ENCODE results near the gene OBSL1. TPM values are rescaled to one million over a fixed set of nuclear protein-coding genes. Genes with fewer than 3 reads are reported as not detected.

Gene OBSL1
- total and polyA plus RNA-seq, 2 experiments from 2014 or later: 13.8 to 68.7 TPM

DNA sequence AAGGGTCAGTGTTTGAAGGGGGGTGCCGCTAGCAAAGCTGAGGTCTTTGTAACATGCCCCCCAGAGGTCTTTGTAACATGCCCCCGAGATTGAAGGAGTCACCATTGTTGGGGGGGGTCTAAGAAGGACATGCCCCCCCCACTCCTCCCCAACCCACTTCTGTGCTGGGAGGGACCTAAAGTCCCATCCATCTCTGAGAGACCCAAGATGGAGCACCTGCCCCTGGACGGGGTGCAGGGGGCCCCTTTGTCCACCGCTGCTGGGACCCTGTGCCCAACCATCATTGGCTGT, 63.0 kb downstream of the OBSL1 start:
- no peaks in the 10 kb centered on the region for H4K20me1 ChIP-seq (ENCODE audit: insufficient read depth)
- 56 to 71% methylated on average over 3 to 4 of the region's 4 CpGs for WGBS, 2 experiments (ENCODE audit: low coverage in 1 of 2, low lambda C conversion rate in 2 of 2, missing lambda C conversion rate in 2 of 2)
- DNase-seq: no peak
- H2AFZ ChIP-seq: no peak overlapping the region
- H3K4me3 ChIP-seq: no peak overlapping the region
- H3K36me3 ChIP-seq (ENCODE audit: low read depth): peaks cover 3% of the 10 kb centered on the region; the same call in 1 of the 2 replicates
- H3K9me3 ChIP-seq (ENCODE audit: low read depth): no peaks in the 10 kb centered on the region
- peaks cover 13% of the 10 kb centered on the region for H3K4me1 ChIP-seq (ENCODE audit: insufficient read depth)
- H3K79me2 ChIP-seq (ENCODE audit: insufficient read depth): no peaks in the 10 kb centered on the region
- H3K27me3 ChIP-seq (replicated peaks; ENCODE audit: insufficient read depth): peaks cover 8% of the 10 kb centered on the region
- H3K4me2 ChIP-seq (ENCODE audit: unreplicated experiment): no peak overlapping the region
- H3K9ac ChIP-seq: no peak overlapping the region
- H3K9me2 ChIP-seq (ENCODE audit: insufficient read depth): no peaks in the 10 kb centered on the region
- H3F3A ChIP-seq (ENCODE audit: insufficient read depth): no peaks in the 10 kb centered on the region
- H3K27ac ChIP-seq: no peak overlapping the region
- TF ChIP-seq EZH2 (IDR thresholded peaks at IDR 0.05; ENCODE audit: insufficient read depth, poor library complexity, severe bottlenecking) (no peak), EZH2phosphoT487 (IDR thresholded peaks at IDR 0.05; ENCODE audit: insufficient read depth, low read depth) (no peak)
- in situ Hi-C loops (cut with MboI): no loop called here

DNA sequence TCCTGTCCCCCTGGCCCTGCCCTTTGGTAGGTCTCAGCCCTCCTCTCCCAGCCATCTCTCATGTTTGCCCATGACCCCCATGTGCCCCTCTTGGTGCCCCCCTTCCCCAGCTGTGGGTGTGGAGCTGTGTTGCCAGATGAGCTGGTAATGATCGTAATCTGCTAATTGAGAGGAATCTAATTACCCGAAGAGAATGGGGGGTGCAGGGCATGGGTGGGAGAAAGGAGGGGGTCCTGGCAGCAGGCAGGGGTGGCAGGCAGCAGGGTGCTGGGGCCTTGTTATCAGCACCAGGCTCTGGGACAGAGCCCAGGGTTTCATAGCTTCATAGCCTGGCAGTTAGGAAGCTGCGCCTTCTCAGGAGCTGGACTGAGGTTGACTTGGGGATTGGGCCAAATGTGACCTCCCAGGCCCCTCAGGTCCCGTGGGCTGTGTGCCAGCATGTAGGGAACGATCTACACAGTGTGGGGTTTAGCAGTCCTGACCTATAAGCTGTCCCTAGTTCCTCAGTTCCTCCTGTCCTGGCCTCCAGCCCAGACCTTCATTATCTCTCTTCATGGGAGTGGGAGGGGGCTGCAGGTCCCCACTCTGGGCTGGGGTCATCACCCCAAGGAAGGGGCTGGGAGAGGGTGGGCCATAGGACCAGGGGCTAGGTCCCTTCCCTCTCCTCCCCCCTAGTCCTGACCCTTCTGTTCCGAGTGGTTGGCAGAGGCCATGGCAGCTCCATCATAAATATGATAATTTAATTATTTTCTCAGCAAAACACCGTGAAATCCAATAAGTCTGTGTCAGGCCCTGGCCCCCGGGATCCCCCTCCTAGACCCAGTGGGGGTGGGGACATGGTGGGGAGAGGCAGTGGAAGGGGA, 63.5 kb downstream of the OBSL1 start:
- in situ Hi-C loops (cut with MboI): no loop called here

DNA sequence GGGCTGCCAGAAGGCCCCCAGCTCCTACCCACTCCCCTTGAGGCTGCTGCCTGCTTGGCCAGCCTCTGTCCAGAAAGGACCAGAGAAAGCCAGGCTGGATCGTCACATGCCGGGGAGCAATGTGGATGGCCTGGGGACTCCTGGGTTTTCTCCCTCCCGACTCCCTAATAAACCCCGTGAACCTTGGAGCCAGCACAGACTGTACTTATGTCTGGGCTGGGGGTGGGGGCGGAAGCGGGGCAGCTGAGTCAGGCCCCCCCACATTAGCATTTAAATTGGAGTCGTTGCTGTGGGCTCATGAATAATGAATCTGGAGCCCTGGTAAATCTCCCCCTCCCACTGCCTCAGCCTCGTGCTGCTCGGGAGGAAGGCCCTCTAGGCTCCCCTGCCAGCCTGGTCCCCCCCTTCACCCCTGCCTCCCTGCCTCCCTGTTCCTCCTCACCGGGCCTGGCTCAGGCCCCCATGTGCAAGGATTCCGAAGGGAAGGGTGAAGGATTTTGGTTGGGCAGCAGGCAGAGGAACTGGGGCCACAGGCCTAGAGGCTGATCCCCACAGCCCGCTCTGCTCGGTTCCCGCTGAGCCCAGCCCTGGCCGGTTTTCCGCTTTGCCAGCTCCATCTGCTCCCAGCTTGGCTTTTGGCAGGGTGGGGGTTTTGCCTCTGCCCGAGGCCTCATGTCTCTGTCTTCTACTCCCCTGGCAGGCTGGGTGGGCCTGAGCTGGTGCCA, 64.4 kb downstream of the OBSL1 start:
- no peaks in the 10 kb centered on the region for H4K20me1 ChIP-seq (ENCODE audit: insufficient read depth)
- in situ Hi-C loops (cut with MboI): no loop called here
- TF ChIP-seq EZH2 (IDR thresholded peaks at IDR 0.05; ENCODE audit: insufficient read depth, poor library complexity, severe bottlenecking): no peak
- TF ChIP-seq EZH2phosphoT487 (IDR thresholded peaks at IDR 0.05; ENCODE audit: insufficient read depth, low read depth): no peak
- no peak overlapping the region for H3K4me3 ChIP-seq
- H3K9me3 ChIP-seq (ENCODE audit: low read depth): no peaks in the 10 kb centered on the region
- WGBS, 2 experiments (ENCODE audit: low coverage in 1 of 2, low lambda C conversion rate in 2 of 2, missing lambda C conversion rate in 2 of 2): 64 to 66% methylated on average over 14 to 17 of the region's 17 CpGs
- no peak overlapping the region for H3K4me2 ChIP-seq (ENCODE audit: unreplicated experiment)
- H3F3A ChIP-seq (ENCODE audit: insufficient read depth): no peaks in the 10 kb centered on the region
- no peak overlapping the region for H2AFZ ChIP-seq
- H3K9me2 ChIP-seq (ENCODE audit: insufficient read depth): no peaks in the 10 kb centered on the region
- peaks cover 4% of the 10 kb centered on the region; the same call in 1 of the 2 replicates for H3K36me3 ChIP-seq (ENCODE audit: low read depth)
- no peak for DNase-seq
- peaks cover 13% of the 10 kb centered on the region for H3K4me1 ChIP-seq (ENCODE audit: insufficient read depth)
- H3K79me2 ChIP-seq (ENCODE audit: insufficient read depth): no peaks in the 10 kb centered on the region
- no peaks in the 10 kb centered on the region; the same call in 1 of the 2 replicates for H3K27me3 ChIP-seq (replicated peaks; ENCODE audit: insufficient read depth)
- no peak overlapping the region for H3K9ac ChIP-seq
- H3K27ac ChIP-seq: no peak overlapping the region

More for the DNA sequence above, 63.5 kb downstream of the OBSL1 start:
- no peaks in the 10 kb centered on the region for H3K9me2 ChIP-seq (ENCODE audit: insufficient read depth)
- H4K20me1 ChIP-seq (ENCODE audit: insufficient read depth): no peaks in the 10 kb centered on the region
- 35 to 41% methylated on average over 8 of the region's 8 CpGs for WGBS, 2 experiments (ENCODE audit: low coverage in 1 of 2, low lambda C conversion rate in 2 of 2, missing lambda C conversion rate in 2 of 2)
- peak; percentile 40 for DNase-seq
- no peaks in the 10 kb centered on the region for H3K9me3 ChIP-seq (ENCODE audit: low read depth)
- H3K27me3 ChIP-seq (replicated peaks; ENCODE audit: insufficient read depth): peaks cover 2% of the 10 kb centered on the region; the same call in 1 of the 2 replicates
- TF ChIP-seq EZH2 (IDR thresholded peaks at IDR 0.05; ENCODE audit: insufficient read depth, poor library complexity, severe bottlenecking) (no peak), EZH2phosphoT487 (IDR thresholded peaks at IDR 0.05; ENCODE audit: insufficient read depth, low read depth) (no peak)
- H3F3A ChIP-seq (ENCODE audit: insufficient read depth): no peaks in the 10 kb centered on the region
- H3K79me2 ChIP-seq (ENCODE audit: insufficient read depth): no peaks in the 10 kb centered on the region
- H2AFZ ChIP-seq: no peak overlapping the region
- H3K27ac ChIP-seq: no peak overlapping the region
- no peak overlapping the region for H3K9ac ChIP-seq
- H3K4me2 ChIP-seq (ENCODE audit: unreplicated experiment): no peak overlapping the region
- peaks cover 4% of the 10 kb centered on the region; the same call in 1 of the 2 replicates for H3K36me3 ChIP-seq (ENCODE audit: low read depth)
- no peak overlapping the region for H3K4me3 ChIP-seq
- H3K4me1 ChIP-seq (ENCODE audit: insufficient read depth): peaks cover 13% of the 10 kb centered on the region

DNA sequence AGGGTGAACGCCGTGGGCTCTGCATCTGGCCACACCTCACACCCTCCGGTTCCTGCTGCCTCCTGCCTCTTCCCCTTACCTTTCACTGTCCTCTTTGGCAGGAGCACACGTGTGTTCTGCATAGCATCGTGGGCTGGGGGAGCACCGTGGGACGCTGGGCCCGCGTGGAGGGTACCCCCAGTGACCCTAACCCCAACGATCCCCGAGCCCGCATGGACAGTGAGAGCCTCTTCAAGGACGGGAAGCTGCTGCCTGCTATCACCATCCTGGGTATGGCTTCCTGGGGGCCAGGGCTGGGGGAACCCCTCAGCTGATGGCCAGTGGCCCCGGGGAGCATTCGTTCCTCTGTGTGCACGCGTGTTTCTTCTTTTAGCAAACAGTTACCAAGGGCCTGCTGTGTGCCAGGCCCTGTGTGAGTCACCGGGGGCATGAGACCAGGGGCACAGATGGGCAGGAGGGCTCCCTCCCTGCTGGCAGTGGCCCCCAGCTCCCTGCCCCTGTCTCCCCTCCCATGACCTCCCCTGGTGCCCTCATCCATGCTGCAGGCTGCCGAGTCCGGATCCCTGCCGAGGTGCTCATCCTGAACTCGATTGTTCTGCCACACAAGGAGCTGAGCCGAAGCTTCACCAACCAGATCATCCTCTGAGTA, 65.1 kb downstream of the OBSL1 start:
- no peak overlapping the region for H3K27ac ChIP-seq
- 82 to 83% methylated on average over 19 to 23 of the region's 23 CpGs for WGBS, 2 experiments (ENCODE audit: low coverage in 1 of 2, low lambda C conversion rate in 2 of 2, missing lambda C conversion rate in 2 of 2)

More for the DNA sequence above, 65.1 kb downstream of the OBSL1 start:
- no peak overlapping the region for H3K4me3 ChIP-seq
- no peak for DNase-seq
- H3K36me3 ChIP-seq (ENCODE audit: low read depth): peaks cover 4% of the 10 kb centered on the region; the same call in 1 of the 2 replicates
- no peak overlapping the region for H3K4me2 ChIP-seq (ENCODE audit: unreplicated experiment)
- no peak overlapping the region for H3K9ac ChIP-seq
- peaks cover 13% of the 10 kb centered on the region for H3K4me1 ChIP-seq (ENCODE audit: insufficient read depth)
- no peaks in the 10 kb centered on the region for H3F3A ChIP-seq (ENCODE audit: insufficient read depth)
- H3K9me3 ChIP-seq (ENCODE audit: low read depth): no peaks in the 10 kb centered on the region
- in situ Hi-C loops (cut with MboI): no loop called here
- no peak overlapping the region for H2AFZ ChIP-seq
- no peak for TF ChIP-seq EZH2 (IDR thresholded peaks at IDR 0.05; ENCODE audit: insufficient read depth, poor library complexity, severe bottlenecking)
- no peak for TF ChIP-seq EZH2phosphoT487 (IDR thresholded peaks at IDR 0.05; ENCODE audit: insufficient read depth, low read depth)
- no peaks in the 10 kb centered on the region for H3K9me2 ChIP-seq (ENCODE audit: insufficient read depth)
- peaks cover 2% of the 10 kb centered on the region; the same call in 1 of the 2 replicates for H3K79me2 ChIP-seq (ENCODE audit: insufficient read depth)
- H3K27me3 ChIP-seq (replicated peaks; ENCODE audit: insufficient read depth): no peaks in the 10 kb centered on the region; the same call in 1 of the 2 replicates
- H4K20me1 ChIP-seq (ENCODE audit: insufficient read depth): no peaks in the 10 kb centered on the region

All from GM23248 (cell line).